Skeletal muscle satellite cell (primary cell): ENCODE results near the gene PAK5.

Source experiments
- H3K27me3 ChIP-seq: 2 replicates; pipeline ENCODE4 v1.7.0; 2013; ENCODE audit warnings: low read length; ENCODE audit not compliant: control insufficient read depth, insufficient read depth
- H3K36me3 ChIP-seq: 2 replicates; pipeline ENCODE4 v1.7.0; 2013; ENCODE audit warnings: mild to moderate bottlenecking, control low read depth, low read length; ENCODE audit not compliant: insufficient read depth
- H3K4me1 ChIP-seq: 2 replicates; pipeline ENCODE4 v1.7.0; 2013; ENCODE audit warnings: low read length; ENCODE audit not compliant: control insufficient read depth, insufficient read depth
- H3K4me2 ChIP-seq: 2 replicates; pipeline ENCODE4 v1.7.0; 2013; ENCODE audit warnings: mild to moderate bottlenecking, low read length
- H3K4me3 ChIP-seq: 2 replicates; pipeline ENCODE4 v1.7.0; 2013; ENCODE audit warnings: low read length
- H3K9ac ChIP-seq: 2 replicates; pipeline ENCODE4 v1.7.0; 2013; ENCODE audit warnings: mild to moderate bottlenecking, low read depth, low read length, moderate library complexity
- H3K9me3 ChIP-seq: replicated peaks from 2 replicates; pipeline ENCODE4 v1.7.0; 2013; ENCODE audit warnings: mild to moderate bottlenecking, control low read depth, low read length

The PAK5 gene

GRCh38 chr20:9550871-9551270, 288.0 kb downstream of the PAK5 start:
- Histone ChIP-seq H3K4me2 (no peak overlapping the region), H3K9me3 (no peaks in the 10 kb centered on the region), H3K4me1 (no peaks in the 10 kb centered on the region), H3K36me3 (no peaks in the 10 kb centered on the region), H3K9ac (no peak overlapping the region), H3K27me3 (peaks cover 60% of the 10 kb centered on the region), H3K4me3 (no peak overlapping the region)

GRCh38 chr20:9550283-9550682, 288.6 kb downstream of the PAK5 start:
- H3K4me3 ChIP-seq: no peak overlapping the region
- H3K27me3 ChIP-seq: peaks cover 61% of the 10 kb centered on the region
- H3K36me3 ChIP-seq: no peaks in the 10 kb centered on the region
- no peak overlapping the region for H3K4me2 ChIP-seq
- no peaks in the 10 kb centered on the region for H3K4me1 ChIP-seq
- H3K9ac ChIP-seq: no peak overlapping the region
- H3K9me3 ChIP-seq: no peaks in the 10 kb centered on the region

GRCh38 chr20:9543214-9543613, 295.7 kb downstream of the PAK5 start:
- Histone ChIP-seq H3K4me1 (no peaks in the 10 kb centered on the region), H3K4me2 (no peak overlapping the region), H3K9me3 (no peaks in the 10 kb centered on the region), H3K4me3 (no peak overlapping the region), H3K27me3 (peaks cover 31% of the 10 kb centered on the region), H3K9ac (no peak overlapping the region), H3K36me3 (no peaks in the 10 kb centered on the region)

GRCh38 chr20:9535449-9535848, 303.4 kb downstream of the PAK5 start:
- Histone ChIP-seq H3K4me2 (no peak overlapping the region), H3K27me3 (peaks cover 22% of the 10 kb centered on the region), H3K9me3 (no peaks in the 10 kb centered on the region), H3K4me1 (peaks cover 9% of the 10 kb centered on the region), H3K36me3 (no peaks in the 10 kb centered on the region), H3K4me3 (no peak overlapping the region), H3K9ac (no peak overlapping the region)

GRCh38 chr20:9534025-9534424, 304.9 kb downstream of the PAK5 start:
- H3K4me2 ChIP-seq: no peak overlapping the region
- peaks cover 13% of the 10 kb centered on the region for H3K27me3 ChIP-seq
- no peaks in the 10 kb centered on the region for H3K9me3 ChIP-seq
- H3K9ac ChIP-seq: no peak overlapping the region
- no peak overlapping the region for H3K4me3 ChIP-seq
- peaks cover 9% of the 10 kb centered on the region for H3K4me1 ChIP-seq
- no peaks in the 10 kb centered on the region for H3K36me3 ChIP-seq

- H3K4me2 ChIP-seq: no peak overlapping the region
- H3K4me1 ChIP-seq: peaks cover 9% of the 10 kb centered on the region
- H3K9ac ChIP-seq: no peak overlapping the region
- H3K27me3 ChIP-seq: peaks cover 13% of the 10 kb centered on the region
- H3K36me3 ChIP-seq: no peaks in the 10 kb centered on the region
- H3K4me3 ChIP-seq: no peak overlapping the region
- H3K9me3 ChIP-seq: no peaks in the 10 kb centered on the region
Observed at GRCh38 chr20:9532069-9532838, 306.6 kb downstream of the PAK5 start.

- H3K4me3 ChIP-seq: no peak overlapping the region
- H3K27me3 ChIP-seq: peaks cover 11% of the 10 kb centered on the region
- no peaks in the 10 kb centered on the region for H3K9me3 ChIP-seq
- H3K36me3 ChIP-seq: no peaks in the 10 kb centered on the region
- H3K4me2 ChIP-seq: no peak overlapping the region
- H3K4me1 ChIP-seq: peaks cover 9% of the 10 kb centered on the region
- H3K9ac ChIP-seq: no peak overlapping the region
Observed at GRCh38 chr20:9531581-9531980, 307.3 kb downstream of the PAK5 start.

GRCh38 chr20:9523636-9524035, 315.2 kb downstream of the PAK5 start:
- no peaks in the 10 kb centered on the region for H3K36me3 ChIP-seq
- no peak overlapping the region for H3K4me2 ChIP-seq
- H3K4me3 ChIP-seq: no peak overlapping the region
- no peaks in the 10 kb centered on the region for H3K4me1 ChIP-seq
- no peaks in the 10 kb centered on the region for H3K9me3 ChIP-seq
- peaks cover 36% of the 10 kb centered on the region for H3K27me3 ChIP-seq
- H3K9ac ChIP-seq: no peak overlapping the region

- no peak overlapping the region for H3K4me2 ChIP-seq
- peaks cover 14% of the 10 kb centered on the region for H3K4me1 ChIP-seq
- H3K9me3 ChIP-seq: no peaks in the 10 kb centered on the region
- no peaks in the 10 kb centered on the region for H3K36me3 ChIP-seq
- no peak overlapping the region for H3K4me3 ChIP-seq
- H3K27me3 ChIP-seq: peaks cover 68% of the 10 kb centered on the region
- no peak overlapping the region for H3K9ac ChIP-seq
Observed at GRCh38 chr20:9520086-9520485, 318.8 kb downstream of the PAK5 start.

- Histone ChIP-seq H3K36me3 (no peaks in the 10 kb centered on the region), H3K27me3 (peaks cover 81% of the 10 kb centered on the region), H3K9me3 (no peaks in the 10 kb centered on the region)
Observed at GRCh38 chr20:9518576-9519175, 320.2 kb downstream of the PAK5 start.

GRCh38 chr20:9517297-9518162, 321.3 kb downstream of the PAK5 start:
- Histone ChIP-seq H3K9ac (no peak overlapping the region), H3K36me3 (no peaks in the 10 kb centered on the region), H3K9me3 (no peaks in the 10 kb centered on the region), H3K4me2 (no peak overlapping the region), H3K27me3 (peaks cover 90% of the 10 kb centered on the region), H3K4me3 (no peak overlapping the region), H3K4me1 (peaks cover 19% of the 10 kb centered on the region)

More at GRCh38 chr20:9518576-9519175, 320.2 kb downstream of the PAK5 start:
- Histone ChIP-seq H3K4me1 (peaks cover 19% of the 10 kb centered on the region), H3K4me3 (no peak overlapping the region), H3K4me2 (no peak overlapping the region), H3K9ac (no peak overlapping the region)
